GM13976 (cell line): ENCODE results near the gene DNAJB11.
"Not testable (repeated sequence)": the region's sequence is repeated elsewhere in the genome, so short reads cannot be mapped to it uniquely, and the experiment has no call there.

ENCODE experiments used
- DNase-seq: peaks from one replicate; pipeline ENCODE4 v3.0.0; 2012; ENCODE audit warnings: low spot score
- in situ Hi-C: fragments of 300-500 bp; cut with MboI; formaldehyde crosslinking; loops from one replicate; pipeline ENCODE4 v1.12.0; 2022; ENCODE audit warnings: low sequenced_read_pairs, mixed read lengths, inconsistent platforms; ENCODE audit not compliant: unreplicated experiment
- TF ChIP-seq, protein P1 (sequence below): IDR thresholded peaks from 2 replicates; pipeline ENCODE4 v1.5.1; 2012; ENCODE audit warnings: borderline replicate concordance, mild to moderate bottlenecking; ENCODE audit not compliant: insufficient read depth; ENCODE audit errors: extremely low read depth, missing control alignments, control extremely low read depth

The DNAJB11 gene

DNA sequence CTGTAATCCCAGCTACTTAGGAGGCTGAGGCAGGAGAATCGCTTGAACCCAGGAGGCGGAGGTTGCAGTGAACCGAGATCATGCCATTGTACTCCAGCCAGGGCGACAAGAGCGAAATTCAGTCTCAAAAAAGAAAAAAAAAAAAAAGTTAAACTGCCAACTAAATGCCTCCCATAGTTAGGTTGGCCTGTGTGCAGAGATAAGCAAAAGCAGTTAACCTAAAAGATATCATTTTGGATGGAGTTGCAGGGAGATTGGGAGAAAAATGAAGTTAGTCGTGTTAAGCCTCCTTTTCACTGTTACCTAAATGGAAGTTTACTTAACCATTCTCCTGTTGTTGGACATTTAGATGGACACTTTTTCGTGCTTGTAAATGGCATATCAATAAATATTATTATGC is 58.2 kb downstream of the DNAJB11 start:
- DNase-seq = no peak
- TF ChIP-seq, protein P1, sequence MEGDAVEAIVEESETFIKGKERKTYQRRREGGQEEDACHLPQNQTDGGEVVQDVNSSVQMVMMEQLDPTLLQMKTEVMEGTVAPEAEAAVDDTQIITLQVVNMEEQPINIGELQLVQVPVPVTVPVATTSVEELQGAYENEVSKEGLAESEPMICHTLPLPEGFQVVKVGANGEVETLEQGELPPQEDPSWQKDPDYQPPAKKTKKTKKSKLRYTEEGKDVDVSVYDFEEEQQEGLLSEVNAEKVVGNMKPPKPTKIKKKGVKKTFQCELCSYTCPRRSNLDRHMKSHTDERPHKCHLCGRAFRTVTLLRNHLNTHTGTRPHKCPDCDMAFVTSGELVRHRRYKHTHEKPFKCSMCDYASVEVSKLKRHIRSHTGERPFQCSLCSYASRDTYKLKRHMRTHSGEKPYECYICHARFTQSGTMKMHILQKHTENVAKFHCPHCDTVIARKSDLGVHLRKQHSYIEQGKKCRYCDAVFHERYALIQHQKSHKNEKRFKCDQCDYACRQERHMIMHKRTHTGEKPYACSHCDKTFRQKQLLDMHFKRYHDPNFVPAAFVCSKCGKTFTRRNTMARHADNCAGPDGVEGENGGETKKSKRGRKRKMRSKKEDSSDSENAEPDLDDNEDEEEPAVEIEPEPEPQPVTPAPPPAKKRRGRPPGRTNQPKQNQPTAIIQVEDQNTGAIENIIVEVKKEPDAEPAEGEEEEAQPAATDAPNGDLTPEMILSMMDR = no peak
- in situ Hi-C loops = loop anchor here (10.0 kb wide), 1 partner anchor 186 kb away; no protein-coding TSS in a partner anchor

DNA sequence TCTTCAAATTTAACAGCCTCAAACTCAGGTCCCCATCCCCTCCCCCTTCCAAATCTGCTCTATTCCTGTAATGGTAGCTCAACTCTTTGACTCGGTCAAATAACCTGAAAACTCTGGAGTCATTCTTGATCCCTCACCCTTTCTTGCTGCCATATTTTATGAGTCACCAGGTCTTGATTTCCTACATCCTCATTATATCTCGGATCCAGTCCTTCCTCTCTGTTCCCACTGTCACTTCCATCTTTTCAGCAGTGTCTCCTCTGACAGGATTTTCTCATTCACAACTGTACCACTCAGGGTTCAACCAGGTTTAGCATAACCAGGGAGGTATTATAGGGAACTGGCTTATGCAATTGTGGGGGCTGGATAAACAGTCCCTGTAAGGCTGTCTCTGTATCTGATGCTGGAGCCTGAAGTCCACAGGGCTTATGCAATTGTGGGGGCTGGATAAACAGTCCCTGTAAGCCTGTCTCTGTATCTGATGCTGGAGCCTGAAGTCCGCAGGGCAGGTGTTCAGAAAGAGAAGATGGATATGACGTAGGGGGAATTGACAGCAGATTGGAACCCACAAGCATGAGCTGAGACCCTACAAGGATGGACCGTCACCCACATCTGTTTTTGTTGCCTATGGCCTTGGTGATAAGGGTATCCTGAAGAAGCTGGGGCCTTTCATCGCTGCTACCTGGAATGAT is 60.6 kb downstream of the DNAJB11 start:
- TF ChIP-seq, protein P1 = no peak
- in situ Hi-C loops = no loop called here
- DNase-seq = no peak

DNA sequence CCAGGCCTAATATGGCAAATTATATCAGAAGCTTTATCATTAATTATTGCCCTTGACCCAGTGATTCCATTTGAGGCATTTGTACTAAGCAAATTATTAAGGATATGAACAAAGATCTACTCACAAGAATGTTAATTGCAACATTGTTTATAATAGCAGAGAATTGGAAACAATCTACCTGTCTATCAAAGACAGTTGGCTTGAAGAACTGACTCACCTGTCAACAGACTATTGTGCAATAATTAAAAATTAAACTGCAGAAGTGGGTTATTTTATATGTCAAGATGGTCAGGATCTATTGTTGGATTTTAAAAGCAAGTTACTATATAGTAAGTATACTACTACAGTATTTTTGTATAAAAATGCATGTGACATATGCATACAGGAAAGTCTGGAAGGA is 63.0 kb downstream of the DNAJB11 start:
- DNase-seq = no peak
- TF ChIP-seq, protein P1 = no peak
- in situ Hi-C loops = no loop called here

DNA sequence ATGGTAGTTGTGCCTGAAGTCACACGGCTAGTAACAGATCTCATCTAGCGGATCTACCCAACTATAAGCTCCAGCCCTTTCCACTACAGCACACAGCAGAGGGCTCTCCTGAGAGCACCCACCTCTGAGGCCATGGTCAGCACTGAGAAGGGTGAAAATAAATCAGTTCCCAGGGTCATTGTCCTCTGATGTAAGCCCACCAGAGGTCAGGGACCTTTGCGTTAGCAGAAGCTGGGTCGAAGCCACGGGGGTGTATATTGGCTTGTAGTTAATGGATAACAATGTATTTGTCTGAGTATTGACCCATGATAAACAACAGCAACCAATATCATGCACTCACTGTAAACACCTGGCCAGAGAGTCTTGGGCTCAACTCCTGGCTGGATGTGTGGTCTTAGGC is 63.7 kb downstream of the DNAJB11 start:
- DNase-seq, in situ Hi-C loops: not testable (repeated sequence)
